ENCODE measurements around the gene RNU6-1.

Gene RNU6-1

GRCh38 chr15:67803996-67804843, 35.6 kb downstream of the RNU6-1 start:
- Histone ChIP-seq H3K4me1 (ENCODE audit: insufficient read depth, low read length) (no peaks in the 10 kb centered on the region), H3K9ac (ENCODE audit: low read length) (no peak overlapping the region), H3K36me3 (ENCODE audit: insufficient read depth, low read length) (no peaks in the 10 kb centered on the region), H3K27me3 (ENCODE audit: control insufficient read depth in 1 of 2, insufficient read depth in 2 of 2, low read length in 2 of 2) (no peaks in the 10 kb centered on the region), H3K27ac (ENCODE audit: low read depth, low read length) (no peak overlapping the region), H3K4me3 (ENCODE audit: low read depth in 1 of 2, low read length in 2 of 2) (no peak overlapping the region), H3K9me3 (ENCODE audit: low read length) (no peaks in the 10 kb centered on the region)

GRCh38 chr15:67803299-67803698, 36.5 kb downstream of the RNU6-1 start:
- Histone ChIP-seq H3K4me3 (ENCODE audit: low read depth in 1 of 2, low read length in 2 of 2) (no peak overlapping the region), H3K9me3 (ENCODE audit: low read length) (no peaks in the 10 kb centered on the region), H3K4me1 (ENCODE audit: insufficient read depth, low read length) (no peaks in the 10 kb centered on the region), H3K9ac (ENCODE audit: low read length) (no peak overlapping the region), H3K27me3 (ENCODE audit: control insufficient read depth in 1 of 2, insufficient read depth in 2 of 2, low read length in 2 of 2) (no peaks in the 10 kb centered on the region), H3K36me3 (ENCODE audit: insufficient read depth, low read length) (no peaks in the 10 kb centered on the region), H3K27ac (ENCODE audit: low read depth, low read length) (no peak overlapping the region)

GRCh38 chr15:67801926-67802914, 37.6 kb downstream of the RNU6-1 start:
- Histone ChIP-seq H3K4me1 (ENCODE audit: insufficient read depth, low read length) (no peaks in the 10 kb centered on the region), H3K9me3 (ENCODE audit: low read length) (no peaks in the 10 kb centered on the region), H3K4me3 (ENCODE audit: low read depth in 1 of 2, low read length in 2 of 2) (no peak overlapping the region), H3K27ac (ENCODE audit: low read depth, low read length) (no peak overlapping the region), H3K36me3 (ENCODE audit: insufficient read depth, low read length) (no peaks in the 10 kb centered on the region), H3K27me3 (ENCODE audit: control insufficient read depth in 1 of 2, insufficient read depth in 2 of 2, low read length in 2 of 2) (no peaks in the 10 kb centered on the region), H3K9ac (ENCODE audit: low read length) (no peak overlapping the region)

GRCh38 chr15:67801142-67801541, 38.7 kb downstream of the RNU6-1 start:
- Histone ChIP-seq H3K9me3 (ENCODE audit: low read length) (no peaks in the 10 kb centered on the region), H3K36me3 (ENCODE audit: insufficient read depth, low read length) (no peaks in the 10 kb centered on the region), H3K27me3 (ENCODE audit: control insufficient read depth in 1 of 2, insufficient read depth in 2 of 2, low read length in 2 of 2) (no peaks in the 10 kb centered on the region), H3K4me3 (ENCODE audit: low read depth in 1 of 2, low read length in 2 of 2) (no peak overlapping the region), H3K27ac (ENCODE audit: low read depth, low read length) (no peak overlapping the region), H3K4me1 (ENCODE audit: insufficient read depth, low read length) (no peaks in the 10 kb centered on the region), H3K9ac (ENCODE audit: low read length) (no peak overlapping the region)

GRCh38 chr15:67799801-67800205, 40.0 kb downstream of the RNU6-1 start:
- H3K9me3 ChIP-seq (ENCODE audit: low read length), result peaks cover 5% of the 10 kb centered on the region
- no peaks in the 10 kb centered on the region for H3K27me3 ChIP-seq (ENCODE audit: control insufficient read depth in 1 of 2, insufficient read depth in 2 of 2, low read length in 2 of 2)
- H3K4me1 ChIP-seq (ENCODE audit: insufficient read depth, low read length), result no peaks in the 10 kb centered on the region
- no peak overlapping the region for H3K9ac ChIP-seq (ENCODE audit: low read length)
- no peak overlapping the region for H3K4me3 ChIP-seq (ENCODE audit: low read depth in 1 of 2, low read length in 2 of 2)
- H3K27ac ChIP-seq (ENCODE audit: low read depth, low read length), result no peak overlapping the region
- H3K36me3 ChIP-seq (ENCODE audit: insufficient read depth, low read length), result no peaks in the 10 kb centered on the region

- Histone ChIP-seq H3K36me3 (ENCODE audit: insufficient read depth, low read length) (no peaks in the 10 kb centered on the region), H3K4me3 (ENCODE audit: low read depth in 1 of 2, low read length in 2 of 2) (no peak overlapping the region), H3K4me1 (ENCODE audit: insufficient read depth, low read length) (no peaks in the 10 kb centered on the region), H3K9ac (ENCODE audit: low read length) (no peak overlapping the region), H3K9me3 (ENCODE audit: low read length) (peaks cover 5% of the 10 kb centered on the region), H3K27me3 (ENCODE audit: control insufficient read depth in 1 of 2, insufficient read depth in 2 of 2, low read length in 2 of 2) (no peaks in the 10 kb centered on the region), H3K27ac (ENCODE audit: low read depth, low read length) (no peak overlapping the region)
These were observed 43.4 kb downstream of the RNU6-1 start for GRCh38 chr15:67796196-67797127.

- Histone ChIP-seq H3K27me3 (ENCODE audit: control insufficient read depth in 1 of 2, insufficient read depth in 2 of 2, low read length in 2 of 2) (no peaks in the 10 kb centered on the region), H3K9me3 (ENCODE audit: low read length) (peaks cover 5% of the 10 kb centered on the region), H3K9ac (ENCODE audit: low read length) (no peak overlapping the region), H3K27ac (ENCODE audit: low read depth, low read length) (no peak overlapping the region), H3K4me3 (ENCODE audit: low read depth in 1 of 2, low read length in 2 of 2) (no peak overlapping the region), H3K4me1 (ENCODE audit: insufficient read depth, low read length) (no peaks in the 10 kb centered on the region), H3K36me3 (ENCODE audit: insufficient read depth, low read length) (no peaks in the 10 kb centered on the region)
These were observed 44.8 kb downstream of the RNU6-1 start for GRCh38 chr15:67794832-67795574.

- H3K4me1 ChIP-seq (ENCODE audit: insufficient read depth, low read length), result no peaks in the 10 kb centered on the region
- no peaks in the 10 kb centered on the region for H3K27me3 ChIP-seq (ENCODE audit: control insufficient read depth in 1 of 2, insufficient read depth in 2 of 2, low read length in 2 of 2)
- peaks cover 5% of the 10 kb centered on the region for H3K9me3 ChIP-seq (ENCODE audit: low read length)
- H3K4me3 ChIP-seq (ENCODE audit: low read depth in 1 of 2, low read length in 2 of 2), result no peak overlapping the region
- no peaks in the 10 kb centered on the region for H3K36me3 ChIP-seq (ENCODE audit: insufficient read depth, low read length)
- H3K27ac ChIP-seq (ENCODE audit: low read depth, low read length), result no peak overlapping the region
- H3K9ac ChIP-seq (ENCODE audit: low read length), result no peak overlapping the region
These were observed 47.4 kb downstream of the RNU6-1 start for GRCh38 chr15:67792250-67792942.

GRCh38 chr15:67790610-67791319, 49.1 kb downstream of the RNU6-1 start:
- Histone ChIP-seq H3K27ac (ENCODE audit: low read depth, low read length) (no peak overlapping the region), H3K9ac (ENCODE audit: low read length) (no peak overlapping the region)

More at GRCh38 chr15:67790610-67791319, 49.1 kb downstream of the RNU6-1 start:
- Histone ChIP-seq H3K27me3 (ENCODE audit: control insufficient read depth in 1 of 2, insufficient read depth in 2 of 2, low read length in 2 of 2) (no peaks in the 10 kb centered on the region), H3K4me3 (ENCODE audit: low read depth in 1 of 2, low read length in 2 of 2) (no peak overlapping the region), H3K4me1 (ENCODE audit: insufficient read depth, low read length) (no peaks in the 10 kb centered on the region), H3K36me3 (ENCODE audit: insufficient read depth, low read length) (no peaks in the 10 kb centered on the region), H3K9me3 (ENCODE audit: low read length) (peaks cover 5% of the 10 kb centered on the region)
